CD14-positive monocyte (primary cell): ENCODE measurements around the gene KAT14. TPM values are rescaled to one million over a fixed set of nuclear protein-coding genes. Genes with fewer than 3 reads are reported as not detected.

Source experiments
- DNase-seq, 3 donors: peaks; one replicate each; pipeline ENCODE4 v3.0.0-alpha.2; 2011 to 2022
- H2AFZ ChIP-seq: 2 replicates; pipeline ENCODE4 v1.6.0; 2012; ENCODE audit warnings: mild to moderate bottlenecking, low read depth, low read length, inconsistent platforms; ENCODE audit not compliant: insufficient read depth, poor library complexity, severe bottlenecking
- H3K27ac ChIP-seq, 2 donors: 1 replicate in 1 of 2; 2 replicates in 1 of 2; pipeline ENCODE4 v1.5.1; 2012 to 2013; ENCODE audit warnings: low read length in 2 of 2, control low read depth in 1 of 2, inconsistent platforms in 1 of 2, low read depth in 1 of 2, mild to moderate bottlenecking in 1 of 2
- H3K27me3 ChIP-seq, 2 donors: one replicate each; pipeline versions ENCODE4 v1.6.0 to v1.6.1; 2011 to 2013; ENCODE audit warnings: low read length in 2 of 2; ENCODE audit not compliant: control insufficient read depth in 2 of 2, insufficient read depth in 2 of 2
- H3K36me3 ChIP-seq, 2 donors: replicated peaks in 1 of 2; 1 replicate in 1 of 2; 2 replicates in 1 of 2; pipeline versions ENCODE4 v1.5.1 to v1.6.1; 2012 to 2013; ENCODE audit warnings: low read length in 2 of 2, control low read depth in 1 of 2, inconsistent platforms in 1 of 2, mild to moderate bottlenecking in 1 of 2; ENCODE audit not compliant: insufficient read depth in 2 of 2, control insufficient read depth in 1 of 2
- H3K4me1 ChIP-seq, 2 donors: 1 replicate in 1 of 2; 2 replicates in 1 of 2; pipeline versions ENCODE4 v1.5.1 to v1.6.1; 2012 to 2013; ENCODE audit warnings: low read length in 2 of 2, control low read depth in 1 of 2, inconsistent platforms in 1 of 2, mild to moderate bottlenecking in 1 of 2, moderate library complexity in 1 of 2; ENCODE audit not compliant: insufficient read depth in 2 of 2, control insufficient read depth in 1 of 2
- H3K4me2 ChIP-seq: replicated peaks from 2 replicates; pipeline ENCODE3; 2012; ENCODE audit warnings: low read length, moderate library complexity, mild to moderate bottlenecking; ENCODE audit not compliant: poor library complexity, severe bottlenecking; ENCODE audit errors: extremely low read depth
- H3K4me3 ChIP-seq, 3 experiments: fragments of 200-600 bp in 1 of 3; sonication (generic) in 1 of 3; replicated peaks in 1 of 3; 1 replicate in 2 of 3; 2 replicates in 1 of 3; pipeline ENCODE4 v1.5.1; 2011 to 2013; ENCODE audit warnings: low read length in 3 of 3, mild to moderate bottlenecking in 3 of 3, control low read depth in 2 of 3, low read depth in 2 of 3, inconsistent platforms in 1 of 3, moderate library complexity in 1 of 3
- H3K79me2 ChIP-seq: 2 replicates; pipeline ENCODE4 v1.6.0; 2012; ENCODE audit warnings: mild to moderate bottlenecking, control low read depth, inconsistent platforms, low read length, moderate library complexity; ENCODE audit not compliant: insufficient read depth
- H3K9ac ChIP-seq: 2 replicates; pipeline ENCODE4 v1.6.0; 2017; ENCODE audit warnings: low read length, mild to moderate bottlenecking; ENCODE audit not compliant: insufficient read depth, poor library complexity, severe bottlenecking
- H3K9me3 ChIP-seq, 2 donors: replicated peaks in 1 of 2; 1 replicate in 1 of 2; 2 replicates in 1 of 2; pipeline versions ENCODE4 v1.5.1 to v1.6.1; 2012 to 2013; ENCODE audit warnings: low read length in 2 of 2, control low read depth in 1 of 2; ENCODE audit not compliant: control insufficient read depth in 1 of 2, insufficient read depth in 1 of 2
- H4K20me1 ChIP-seq: 2 replicates; pipeline ENCODE4 v1.6.0; 2012; ENCODE audit warnings: mild to moderate bottlenecking, low read length, control low read depth, moderate library complexity; ENCODE audit not compliant: insufficient read depth
- H3K27ac Mint-ChIP-seq, 7 donors: one replicate each; pipeline ENCODE4 v1.8.0; 2020; ENCODE audit warnings: mild to moderate bottlenecking in 7 of 7, mixed read lengths in 7 of 7, moderate library complexity in 6 of 7, inconsistent platforms in 2 of 7
- H3K27me3 Mint-ChIP-seq, 3 donors: one replicate each; pipeline ENCODE4 v1.8.0; 2021 to 2022; ENCODE audit warnings: low read depth in 3 of 3, mild to moderate bottlenecking in 3 of 3, mixed read lengths in 3 of 3, moderate library complexity in 3 of 3, inconsistent platforms in 1 of 3
- H3K36me3 Mint-ChIP-seq, 2 donors: one replicate each; pipeline ENCODE4 v1.8.0; 2020; ENCODE audit warnings: mixed read lengths in 2 of 2, inconsistent platforms in 1 of 2, mild to moderate bottlenecking in 1 of 2
- H3K4me1 Mint-ChIP-seq: one replicate; pipeline ENCODE4 v1.8.0; 2020; ENCODE audit warnings: mild to moderate bottlenecking, mixed read lengths
- H3K4me3 Mint-ChIP-seq, 2 donors: one replicate each; pipeline ENCODE4 v1.8.0; 2020; ENCODE audit warnings: mild to moderate bottlenecking in 2 of 2, mixed read lengths in 2 of 2, moderate library complexity in 1 of 2
- H3K9me3 Mint-ChIP-seq, 7 donors: one replicate each; pipeline ENCODE4 v1.8.0; 2020 to 2022; ENCODE audit warnings: mixed read lengths in 7 of 7, mild to moderate bottlenecking in 6 of 7, moderate library complexity in 6 of 7, inconsistent platforms in 2 of 7
- WGBS: methylation state at CpG from one replicate; pipeline ENCODE4 v1.1.5; 2013; ENCODE audit warnings: missing lambda C conversion rate; ENCODE audit not compliant: insufficient coverage; 5-methylcytosine and 5-hydroxymethylcytosine counted together
- intact Hi-C, 2 donors: fragments of 100-400 bp; cut with micrococcal nuclease; formaldehyde crosslinking; loops; one replicate each; pipeline versions ENCODE4 v1.15.0 to v1.15.1; 2023
- polyA plus RNA-seq, 3 donors: library from polyadenylated mRNA; depleted of rRNA in 1 of 3; unstranded in 2 of 3; stranded (reverse) in 1 of 3; fragments of 300-500 nt in 2 of 3; fragments of >200 nt in 1 of 3; fragmentation: Illumina TruSeq in 2 of 3; gene quantifications; 1 replicate in 2 of 3; 2 replicates in 1 of 3; pipeline ENCODE4 v1.2.3, GENCODE V29; 2012 to 2021
- TF ChIP-seq, protein P1 (sequence below): fragments of 200-600 bp; IDR thresholded peaks from one replicate; pipeline ENCODE4 v1.8.0; 2022; ENCODE audit warnings: antibody characterized with exemption, mild to moderate bottlenecking

Gene KAT14
- polyA plus RNA-seq, 3 donors: 3.4 to 6.0 (median 5.7) TPM

DNA sequence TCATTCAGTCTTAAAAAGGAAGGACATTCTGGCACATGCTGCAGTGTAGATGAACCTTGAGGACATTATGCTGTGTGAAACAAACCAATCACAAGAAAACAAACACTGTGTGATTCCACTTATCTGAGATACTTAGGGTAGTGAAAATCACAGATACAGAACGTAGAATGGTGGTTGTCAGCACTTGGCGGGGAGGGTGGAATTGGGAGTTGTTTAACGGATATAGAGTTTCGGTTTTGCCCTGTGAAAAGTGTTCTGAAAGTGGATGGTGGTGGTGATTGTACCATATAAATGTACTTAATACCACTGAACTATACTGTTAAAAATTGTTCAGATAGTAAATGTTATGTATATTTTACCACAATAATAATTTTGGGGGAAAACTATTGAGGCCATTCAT lies 18.4 kb downstream of the KAT14 start:
- H2AFZ ChIP-seq: no peak overlapping the region
- no peaks in the 10 kb centered on the region for H3K4me1 Mint-ChIP-seq
- H3K4me3 ChIP-seq: no peak overlapping the region
- no peak overlapping the region for H3K4me2 ChIP-seq
- no peak overlapping the region for H3K4me3 Mint-ChIP-seq
- no peaks in the 10 kb centered on the region for H3K4me1 ChIP-seq
- no peaks in the 10 kb centered on the region for H3K27me3 ChIP-seq
- H3K9me3 ChIP-seq: no peaks in the 10 kb centered on the region
- intact Hi-C loops: no loop called here
- H3K36me3 ChIP-seq: peaks cover 47 to 95% of the 10 kb centered on the region in 2 donors
- H3K9ac ChIP-seq: no peak overlapping the region
- H4K20me1 ChIP-seq: no peaks in the 10 kb centered on the region
- no peak overlapping the region for H3K27ac Mint-ChIP-seq
- no peaks in the 10 kb centered on the region for H3K9me3 Mint-ChIP-seq
- no CpG with 5 or more reads among the region's 4 CpGs for WGBS
- TF ChIP-seq, protein P1, sequence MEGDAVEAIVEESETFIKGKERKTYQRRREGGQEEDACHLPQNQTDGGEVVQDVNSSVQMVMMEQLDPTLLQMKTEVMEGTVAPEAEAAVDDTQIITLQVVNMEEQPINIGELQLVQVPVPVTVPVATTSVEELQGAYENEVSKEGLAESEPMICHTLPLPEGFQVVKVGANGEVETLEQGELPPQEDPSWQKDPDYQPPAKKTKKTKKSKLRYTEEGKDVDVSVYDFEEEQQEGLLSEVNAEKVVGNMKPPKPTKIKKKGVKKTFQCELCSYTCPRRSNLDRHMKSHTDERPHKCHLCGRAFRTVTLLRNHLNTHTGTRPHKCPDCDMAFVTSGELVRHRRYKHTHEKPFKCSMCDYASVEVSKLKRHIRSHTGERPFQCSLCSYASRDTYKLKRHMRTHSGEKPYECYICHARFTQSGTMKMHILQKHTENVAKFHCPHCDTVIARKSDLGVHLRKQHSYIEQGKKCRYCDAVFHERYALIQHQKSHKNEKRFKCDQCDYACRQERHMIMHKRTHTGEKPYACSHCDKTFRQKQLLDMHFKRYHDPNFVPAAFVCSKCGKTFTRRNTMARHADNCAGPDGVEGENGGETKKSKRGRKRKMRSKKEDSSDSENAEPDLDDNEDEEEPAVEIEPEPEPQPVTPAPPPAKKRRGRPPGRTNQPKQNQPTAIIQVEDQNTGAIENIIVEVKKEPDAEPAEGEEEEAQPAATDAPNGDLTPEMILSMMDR: no peak
- DNase-seq: no peak
- H3K36me3 Mint-ChIP-seq: peaks cover 63 to 71% of the 10 kb centered on the region in 2 donors
- H3K27ac ChIP-seq: no peak overlapping the region
- no peaks in the 10 kb centered on the region for H3K27me3 Mint-ChIP-seq
- H3K79me2 ChIP-seq: no peaks in the 10 kb centered on the region

DNA sequence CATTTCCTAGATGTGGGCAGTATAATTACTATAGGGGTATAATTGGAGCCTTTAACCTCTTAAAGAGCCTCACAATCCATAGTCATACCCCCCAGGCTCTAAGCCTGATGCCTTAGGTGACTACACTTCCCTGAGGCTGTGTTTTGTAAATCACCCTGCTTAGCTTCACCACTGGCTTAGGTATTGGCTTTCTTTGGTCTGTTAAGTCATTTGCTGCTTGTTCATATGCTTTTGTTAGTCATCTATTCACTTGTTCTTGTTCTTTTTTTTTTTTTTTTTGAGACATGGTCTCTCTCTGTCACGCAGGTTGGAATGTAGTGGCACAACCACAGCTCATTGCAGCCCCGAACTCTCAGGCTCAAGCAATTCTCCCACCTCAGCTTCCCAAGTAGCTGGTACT lies 26.7 kb downstream of the KAT14 start:
- intact Hi-C loops: no loop called here

More for the DNA sequence above, 26.7 kb downstream of the KAT14 start:
- Mint-ChIP-seq H3K27me3 (no peaks in the 10 kb centered on the region), H3K27ac (peak overlapping the region in 1 of 7 donors; percentile 21), H3K36me3 (peaks cover 52 to 64% of the 10 kb centered on the region in 2 donors), H3K4me1 (peaks cover 19% of the 10 kb centered on the region), H3K9me3 (no peaks in the 10 kb centered on the region), H3K4me3 (no peak overlapping the region)
- H3K36me3 ChIP-seq: peaks cover 38 to 75% of the 10 kb centered on the region in 2 donors
- no peaks in the 10 kb centered on the region for H3K27me3 ChIP-seq
- H3K4me2 ChIP-seq: no peak overlapping the region
- peaks cover 8% of the 10 kb centered on the region for H3K79me2 ChIP-seq
- no peak overlapping the region for H3K27ac ChIP-seq
- peaks cover 12% of the 10 kb centered on the region in 2 donors for H3K4me1 ChIP-seq
- no peaks in the 10 kb centered on the region for H3K9me3 ChIP-seq
- peaks cover 5% of the 10 kb centered on the region for H4K20me1 ChIP-seq
- H3K4me3 ChIP-seq: no peak overlapping the region
- no peak overlapping the region for H3K9ac ChIP-seq
- no peak overlapping the region for H2AFZ ChIP-seq
- WGBS: no CpG with 5 or more reads among the region's 2 CpGs
- TF ChIP-seq, protein P1: no peak
- no peak for DNase-seq
